Glutamatergic neuron (in vitro differentiated cells): Measurements from ENCODE around the gene CDC16. TPM values are rescaled to one million over a fixed set of nuclear protein-coding genes. Genes with fewer than 3 reads are reported as not detected.
"Not testable (repeated sequence)": the region's sequence is repeated elsewhere in the genome, so short reads cannot be mapped to it uniquely, and the experiment has no call there.

ENCODE experiments used
- DNase-seq: peaks from one replicate; pipeline ENCODE4 v3.0.0; 2022
- H3K27ac Mint-ChIP-seq: one replicate; pipeline ENCODE4 v1.8.0; 2020; ENCODE audit warnings: mild to moderate bottlenecking, mixed read lengths, inconsistent platforms; ENCODE audit not compliant: unreplicated experiment
- H3K27me3 Mint-ChIP-seq: one replicate; pipeline ENCODE4 v1.8.0; 2020; ENCODE audit warnings: mild to moderate bottlenecking, moderate library complexity, mixed read lengths, inconsistent platforms; ENCODE audit not compliant: unreplicated experiment
- H3K36me3 Mint-ChIP-seq: one replicate; pipeline ENCODE4 v1.8.0; 2020; ENCODE audit warnings: mild to moderate bottlenecking, mixed read lengths, inconsistent platforms; ENCODE audit not compliant: unreplicated experiment
- H3K4me1 Mint-ChIP-seq: one replicate; pipeline ENCODE4 v1.8.0; 2020; ENCODE audit warnings: mild to moderate bottlenecking, low read depth, mixed read lengths, inconsistent platforms; ENCODE audit not compliant: unreplicated experiment
- H3K4me3 Mint-ChIP-seq: one replicate; pipeline ENCODE4 v1.8.0; 2020; ENCODE audit warnings: mild to moderate bottlenecking, mixed read lengths, inconsistent platforms; ENCODE audit not compliant: unreplicated experiment
- H3K9me3 Mint-ChIP-seq: one replicate; pipeline ENCODE4 v1.8.0; 2020; ENCODE audit warnings: mild to moderate bottlenecking, moderate library complexity, mixed read lengths, inconsistent platforms; ENCODE audit not compliant: unreplicated experiment
- total RNA-seq: library from RNA; stranded (reverse); fragmentation: NEBNext Ultra II Directional; extraction: Animal tissue kit (Norgen Biotek cat#: 25700); gene quantifications from one replicate; pipeline ENCODE4 v1.2.1, GENCODE V29; 2021; ENCODE audit not compliant: unreplicated experiment
- TF ChIP-seq, protein P1 (sequence below): fragments of 200-600 bp; sonication (generic); IDR thresholded peaks from one replicate; pipeline ENCODE4 v1.5.0; 2021; ENCODE audit not compliant: partially characterized antibody, unreplicated experiment

Gene CDC16
- total RNA-seq, 1 donor from 2014 or later: 85.1 TPM

DNA sequence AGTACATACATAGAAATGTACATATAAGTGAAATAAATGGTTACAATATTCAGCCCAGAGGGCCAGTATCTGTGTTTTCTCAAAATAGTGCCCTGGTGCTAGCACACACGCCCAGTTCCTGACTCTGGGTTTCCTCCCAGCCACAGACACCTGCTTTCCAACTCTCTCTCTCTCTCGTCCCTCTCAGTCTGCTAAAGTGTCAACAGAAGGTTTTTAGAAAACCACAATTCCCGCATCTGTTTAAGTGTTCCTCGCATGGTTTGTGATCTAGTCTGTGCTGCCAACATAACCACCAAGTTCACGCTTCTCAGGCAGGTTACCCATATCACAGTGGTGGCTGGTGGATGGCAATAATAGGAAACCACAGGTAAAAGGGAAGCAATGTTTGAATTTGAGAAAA is 28.9 kb downstream of the CDC16 start:
- H3K27ac Mint-ChIP-seq: no peak overlapping the region
- H3K4me3 Mint-ChIP-seq: no peak overlapping the region
- H3K4me1 Mint-ChIP-seq: no peaks in the 10 kb centered on the region
- no peaks in the 10 kb centered on the region for H3K27me3 Mint-ChIP-seq
- TF ChIP-seq, protein P1, sequence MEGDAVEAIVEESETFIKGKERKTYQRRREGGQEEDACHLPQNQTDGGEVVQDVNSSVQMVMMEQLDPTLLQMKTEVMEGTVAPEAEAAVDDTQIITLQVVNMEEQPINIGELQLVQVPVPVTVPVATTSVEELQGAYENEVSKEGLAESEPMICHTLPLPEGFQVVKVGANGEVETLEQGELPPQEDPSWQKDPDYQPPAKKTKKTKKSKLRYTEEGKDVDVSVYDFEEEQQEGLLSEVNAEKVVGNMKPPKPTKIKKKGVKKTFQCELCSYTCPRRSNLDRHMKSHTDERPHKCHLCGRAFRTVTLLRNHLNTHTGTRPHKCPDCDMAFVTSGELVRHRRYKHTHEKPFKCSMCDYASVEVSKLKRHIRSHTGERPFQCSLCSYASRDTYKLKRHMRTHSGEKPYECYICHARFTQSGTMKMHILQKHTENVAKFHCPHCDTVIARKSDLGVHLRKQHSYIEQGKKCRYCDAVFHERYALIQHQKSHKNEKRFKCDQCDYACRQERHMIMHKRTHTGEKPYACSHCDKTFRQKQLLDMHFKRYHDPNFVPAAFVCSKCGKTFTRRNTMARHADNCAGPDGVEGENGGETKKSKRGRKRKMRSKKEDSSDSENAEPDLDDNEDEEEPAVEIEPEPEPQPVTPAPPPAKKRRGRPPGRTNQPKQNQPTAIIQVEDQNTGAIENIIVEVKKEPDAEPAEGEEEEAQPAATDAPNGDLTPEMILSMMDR: no peak
- no peaks in the 10 kb centered on the region for H3K36me3 Mint-ChIP-seq
- no peak for DNase-seq
- H3K9me3 Mint-ChIP-seq: no peaks in the 10 kb centered on the region

DNA sequence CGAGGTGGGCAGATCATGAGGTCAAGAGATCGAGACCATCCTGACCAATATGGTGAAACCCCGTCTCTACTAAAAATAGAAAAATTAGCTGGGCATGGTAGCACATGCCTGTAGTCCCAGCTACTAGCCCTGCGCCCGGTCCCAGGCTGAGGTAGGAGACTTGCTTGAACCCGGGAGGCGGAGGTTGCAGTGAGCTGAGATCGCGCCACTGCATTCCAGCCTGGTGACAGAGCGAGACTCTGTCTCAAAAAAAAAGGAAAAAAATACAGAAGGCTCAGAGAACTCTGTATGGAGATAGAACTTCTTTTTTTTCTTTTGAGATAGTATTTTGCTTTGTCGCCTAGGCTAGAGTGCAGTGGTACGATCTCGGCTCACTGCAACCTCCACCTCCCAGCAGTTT is 29.6 kb downstream of the CDC16 start:
- not testable (repeated sequence) for H3K36me3 Mint-ChIP-seq, H3K27me3 Mint-ChIP-seq, H3K27ac Mint-ChIP-seq, H3K4me3 Mint-ChIP-seq, H3K9me3 Mint-ChIP-seq, DNase-seq, H3K4me1 Mint-ChIP-seq

DNA sequence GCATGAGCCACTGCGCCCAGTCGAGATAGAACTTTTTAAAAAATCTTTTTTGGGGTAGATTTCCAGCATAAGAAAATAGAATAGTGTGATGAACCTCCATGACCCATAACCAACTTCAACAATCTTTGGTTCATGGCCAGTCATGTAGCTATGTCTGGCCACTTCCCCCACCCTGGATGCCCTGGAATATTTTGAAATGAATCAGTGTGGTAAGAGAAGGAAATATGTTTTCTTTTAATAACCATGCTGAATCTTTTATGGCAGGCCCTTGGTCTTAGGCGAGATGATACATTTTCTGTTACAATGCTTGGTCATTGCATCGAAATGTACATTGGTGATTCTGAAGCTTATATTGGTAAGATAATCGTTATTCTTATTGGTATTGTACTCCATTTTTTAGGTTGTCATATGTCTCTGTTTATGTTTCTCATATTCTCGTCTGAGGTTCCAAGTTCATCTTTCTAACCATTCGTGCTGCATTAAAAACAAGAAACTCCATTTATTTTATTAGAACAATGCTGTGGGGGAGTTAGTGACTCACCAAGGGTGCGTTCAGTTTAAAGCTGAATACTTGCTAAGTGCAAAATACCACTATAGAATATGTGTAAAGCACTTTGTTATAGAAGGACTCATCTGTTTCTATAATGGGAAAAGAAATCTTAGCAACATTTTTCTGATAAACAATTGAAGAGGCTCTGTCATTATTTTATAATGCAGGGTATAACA is 30.4 kb downstream of the CDC16 start:
- TF ChIP-seq, protein P1: no peak
- no peak for DNase-seq
- no peaks in the 10 kb centered on the region for H3K9me3 Mint-ChIP-seq
- no peaks in the 10 kb centered on the region for H3K27me3 Mint-ChIP-seq
- no peak overlapping the region for H3K27ac Mint-ChIP-seq
- no peak overlapping the region for H3K4me3 Mint-ChIP-seq
- no peaks in the 10 kb centered on the region for H3K4me1 Mint-ChIP-seq
- peaks cover 2% of the 10 kb centered on the region for H3K36me3 Mint-ChIP-seq

DNA sequence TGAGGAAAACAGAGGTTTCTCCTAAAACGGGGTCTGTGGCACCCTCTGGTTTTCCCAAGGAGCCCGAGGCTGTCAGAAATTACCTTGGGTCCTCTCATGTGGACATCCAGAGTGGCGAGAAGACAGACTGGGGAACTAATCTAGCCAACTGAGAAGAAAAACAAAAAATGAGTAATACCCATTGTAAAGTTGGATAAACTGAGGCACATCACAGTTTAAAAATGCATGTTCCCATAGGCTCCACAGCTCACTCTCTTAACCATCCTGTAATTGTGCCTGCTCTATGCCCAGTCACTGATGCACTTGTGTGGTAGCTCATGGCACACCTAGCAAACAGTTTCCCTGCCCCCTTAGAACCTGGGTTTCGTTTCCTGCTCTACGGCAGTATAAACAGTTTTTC is 31.5 kb downstream of the CDC16 start:
- H3K4me1 Mint-ChIP-seq: no peaks in the 10 kb centered on the region

DNA sequence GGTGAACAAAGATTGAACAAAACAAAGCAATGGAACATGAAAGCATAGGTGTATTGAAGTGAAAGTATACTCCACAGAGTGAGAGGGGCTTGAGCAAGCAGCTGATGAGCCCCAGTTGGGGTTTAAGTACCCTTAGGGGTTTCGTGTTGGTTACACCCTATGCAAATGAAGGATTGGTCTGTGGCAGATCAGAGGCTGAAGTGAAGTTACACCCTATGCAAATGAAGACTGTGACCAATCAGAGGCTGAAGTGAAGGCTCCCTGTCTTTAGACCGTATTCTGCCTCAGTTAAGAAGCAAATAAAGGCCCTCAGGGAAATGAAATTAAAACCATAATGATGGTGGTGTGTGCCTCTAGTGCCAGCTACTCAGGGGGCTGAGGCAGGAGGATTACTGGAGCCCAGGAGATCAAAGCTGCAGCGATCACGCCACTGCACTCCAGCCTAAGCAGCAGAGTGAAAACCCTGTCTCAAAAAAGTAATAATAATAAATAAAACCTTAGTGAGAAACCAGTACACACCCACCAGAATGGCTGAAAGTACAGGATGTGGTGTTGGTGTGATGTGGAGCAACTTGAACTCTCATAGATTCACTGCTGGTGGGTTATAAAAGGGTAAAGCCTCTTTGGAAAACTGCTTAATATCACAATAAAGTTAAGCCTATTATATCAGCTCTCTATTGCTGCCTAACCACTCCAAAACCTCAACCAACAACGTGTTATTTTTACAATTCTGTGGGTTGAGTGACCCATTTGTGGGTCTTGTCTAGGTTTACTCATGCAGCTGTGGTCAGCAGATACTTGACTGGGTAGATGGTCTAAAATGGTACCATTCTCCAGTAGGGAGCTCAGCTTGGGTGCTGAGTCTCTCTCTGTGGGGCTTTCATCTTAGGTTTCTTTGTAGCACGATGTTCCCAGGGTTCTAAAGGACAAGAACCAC is 33.9 kb downstream of the CDC16 start:
- Mint-ChIP-seq H3K27me3 (peaks cover 2% of the 10 kb centered on the region), H3K27ac (no peak overlapping the region), H3K4me1 (no peaks in the 10 kb centered on the region), H3K36me3 (peaks cover 14% of the 10 kb centered on the region), H3K9me3 (peaks cover 1% of the 10 kb centered on the region), H3K4me3 (no peak overlapping the region)
- TF ChIP-seq, protein P1: no peak
- DNase-seq: no peak

More for the DNA sequence above, 31.5 kb downstream of the CDC16 start:
- H3K4me3 Mint-ChIP-seq: no peak overlapping the region
- peaks cover 4% of the 10 kb centered on the region for H3K36me3 Mint-ChIP-seq
- peaks cover 1% of the 10 kb centered on the region for H3K9me3 Mint-ChIP-seq
- DNase-seq: no peak
- TF ChIP-seq, protein P1: no peak
- H3K27me3 Mint-ChIP-seq: peaks cover 2% of the 10 kb centered on the region
- no peak overlapping the region for H3K27ac Mint-ChIP-seq
